GM12865 (cell line): ENCODE measurements around the gene VEZT.

Experiments
- DNase-seq: peaks from one replicate; pipeline ENCODE4 v3.0.0; 2010; ENCODE audit warnings: low read depth
- H3K4me3 ChIP-seq: 2 replicates; pipeline ENCODE4 v1.5.1; 2011; ENCODE audit warnings: mild to moderate bottlenecking, low read depth, low read length, control low read depth
- TF ChIP-seq, protein P1 (sequence below): IDR thresholded peaks from 2 replicates; pipeline ENCODE4 v1.5.1; 2011; ENCODE audit warnings: low read length, control low read depth, low read depth, inconsistent platforms; ENCODE audit not compliant: insufficient read depth; ENCODE audit errors: missing control alignments

The VEZT gene

GRCh38 chr12:95339086-95339788 lies 121.6 kb downstream of the VEZT start:
- DNase-seq = no peak

GRCh38 chr12:95342008-95342407 lies 124.4 kb downstream of the VEZT start:
- no peak for DNase-seq
- no peak overlapping the region for H3K4me3 ChIP-seq
- TF ChIP-seq, protein P1, sequence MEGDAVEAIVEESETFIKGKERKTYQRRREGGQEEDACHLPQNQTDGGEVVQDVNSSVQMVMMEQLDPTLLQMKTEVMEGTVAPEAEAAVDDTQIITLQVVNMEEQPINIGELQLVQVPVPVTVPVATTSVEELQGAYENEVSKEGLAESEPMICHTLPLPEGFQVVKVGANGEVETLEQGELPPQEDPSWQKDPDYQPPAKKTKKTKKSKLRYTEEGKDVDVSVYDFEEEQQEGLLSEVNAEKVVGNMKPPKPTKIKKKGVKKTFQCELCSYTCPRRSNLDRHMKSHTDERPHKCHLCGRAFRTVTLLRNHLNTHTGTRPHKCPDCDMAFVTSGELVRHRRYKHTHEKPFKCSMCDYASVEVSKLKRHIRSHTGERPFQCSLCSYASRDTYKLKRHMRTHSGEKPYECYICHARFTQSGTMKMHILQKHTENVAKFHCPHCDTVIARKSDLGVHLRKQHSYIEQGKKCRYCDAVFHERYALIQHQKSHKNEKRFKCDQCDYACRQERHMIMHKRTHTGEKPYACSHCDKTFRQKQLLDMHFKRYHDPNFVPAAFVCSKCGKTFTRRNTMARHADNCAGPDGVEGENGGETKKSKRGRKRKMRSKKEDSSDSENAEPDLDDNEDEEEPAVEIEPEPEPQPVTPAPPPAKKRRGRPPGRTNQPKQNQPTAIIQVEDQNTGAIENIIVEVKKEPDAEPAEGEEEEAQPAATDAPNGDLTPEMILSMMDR = no peak

More at GRCh38 chr12:95339086-95339788, 121.6 kb downstream of the VEZT start:
- TF ChIP-seq, protein P1 = no peak
- no peak overlapping the region for H3K4me3 ChIP-seq

- TF ChIP-seq, protein P1 = no peak
- DNase-seq = no peak
- no peak overlapping the region for H3K4me3 ChIP-seq
These were observed 126.0 kb downstream of the VEZT start for GRCh38 chr12:95343461-95344230.

- H3K4me3 ChIP-seq = no peak overlapping the region
- TF ChIP-seq, protein P1 = no peak
- DNase-seq = no peak
These were observed 131.7 kb downstream of the VEZT start for GRCh38 chr12:95349291-95349690.

DNA sequence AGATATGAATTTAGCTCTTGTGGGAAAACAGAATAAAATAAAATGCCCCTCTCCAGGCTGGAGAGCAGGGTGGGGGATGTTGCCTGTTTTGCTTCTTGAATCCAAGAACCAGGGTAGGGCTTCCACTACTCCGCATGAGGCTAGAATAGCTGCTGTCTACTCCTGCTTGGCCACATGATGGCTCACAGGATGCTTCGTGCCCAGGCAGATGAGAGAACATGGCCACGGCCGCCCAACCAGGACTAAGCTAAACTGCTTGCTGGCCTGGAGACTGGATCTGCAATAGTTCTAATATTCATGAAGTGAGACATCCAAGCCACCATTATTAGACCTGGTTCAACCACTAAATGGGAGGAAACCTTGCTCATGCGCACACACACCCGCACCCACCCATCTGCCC lies 134.1 kb downstream of the VEZT start:
- no peak for DNase-seq
- no peak overlapping the region for H3K4me3 ChIP-seq
- TF ChIP-seq, protein P1 = no peak
